GM08714 (cell line): ENCODE measurements around the gene ZIC2.
"Not testable (repeated sequence)": the region's sequence is repeated elsewhere in the genome, so short reads cannot be mapped to it uniquely, and the experiment has no call there.

Source experiments
- H3K4me3 ChIP-seq: fragments of 200-500 bp; sonication (Bioruptor generic); 2 replicates; pipeline ENCODE4 v1.5.1; 2014; ENCODE audit warnings: mild to moderate bottlenecking, low read length, inconsistent platforms
- ZNF274 ChIP-seq: IDR thresholded peaks from 2 replicates; pipeline ENCODE4 v1.6.1; 2012; ENCODE audit warnings: mild to moderate bottlenecking, low read depth, low read length

ZIC2 gene

GRCh38 chr13:99993660-99994637, 12.4 kb downstream of the ZIC2 start:
- TF ChIP-seq ZNF274, result no peak
- no peak overlapping the region for H3K4me3 ChIP-seq

DNA sequence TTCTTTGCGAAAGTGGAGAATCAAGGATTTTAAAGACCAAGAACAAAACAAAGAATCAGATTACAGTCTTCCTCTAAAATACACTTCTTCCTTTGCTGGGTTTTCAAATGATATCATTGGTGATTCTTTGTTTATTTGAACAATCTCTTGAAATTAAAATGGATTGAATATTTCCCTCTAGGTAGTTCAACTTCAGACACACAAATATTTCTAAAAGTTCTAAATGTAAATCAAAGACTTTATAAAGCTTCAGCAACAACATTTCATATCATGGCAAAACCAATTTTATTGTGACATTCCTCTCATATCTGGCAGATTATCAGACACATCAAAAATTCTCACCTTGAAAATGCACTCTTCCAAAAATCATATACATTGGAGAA, 13.0 kb downstream of the ZIC2 start:
- TF ChIP-seq ZNF274, result no peak
- no peak overlapping the region for H3K4me3 ChIP-seq

DNA sequence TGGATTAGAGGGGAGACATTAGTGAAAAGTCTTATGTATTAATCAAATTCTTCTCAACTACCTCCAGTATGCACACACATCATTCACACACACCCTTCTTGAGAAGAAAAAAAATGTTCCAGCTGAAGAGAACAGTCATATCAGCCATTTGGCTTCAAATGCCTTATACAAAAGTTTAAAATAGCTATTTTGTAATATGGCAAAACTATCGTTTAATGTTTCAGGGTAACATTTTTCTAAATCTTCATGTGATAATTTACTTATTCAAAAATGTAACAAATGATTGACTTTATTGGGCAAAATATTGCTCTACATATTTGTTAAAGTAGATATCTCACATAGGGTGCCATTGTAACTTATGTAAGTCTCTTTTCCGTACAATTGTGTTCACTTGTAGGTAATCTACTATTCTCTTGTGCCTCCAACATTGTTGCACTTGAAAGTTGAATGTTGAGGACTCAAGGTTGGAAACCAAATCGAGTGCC, 13.6 kb downstream of the ZIC2 start:
- no peak overlapping the region for H3K4me3 ChIP-seq

GRCh38 chr13:99995589-99996380, 14.2 kb downstream of the ZIC2 start:
- no peak for TF ChIP-seq ZNF274
- H3K4me3 ChIP-seq, result no peak overlapping the region

More for the DNA sequence above, 13.6 kb downstream of the ZIC2 start:
- TF ChIP-seq ZNF274, result no peak

DNA sequence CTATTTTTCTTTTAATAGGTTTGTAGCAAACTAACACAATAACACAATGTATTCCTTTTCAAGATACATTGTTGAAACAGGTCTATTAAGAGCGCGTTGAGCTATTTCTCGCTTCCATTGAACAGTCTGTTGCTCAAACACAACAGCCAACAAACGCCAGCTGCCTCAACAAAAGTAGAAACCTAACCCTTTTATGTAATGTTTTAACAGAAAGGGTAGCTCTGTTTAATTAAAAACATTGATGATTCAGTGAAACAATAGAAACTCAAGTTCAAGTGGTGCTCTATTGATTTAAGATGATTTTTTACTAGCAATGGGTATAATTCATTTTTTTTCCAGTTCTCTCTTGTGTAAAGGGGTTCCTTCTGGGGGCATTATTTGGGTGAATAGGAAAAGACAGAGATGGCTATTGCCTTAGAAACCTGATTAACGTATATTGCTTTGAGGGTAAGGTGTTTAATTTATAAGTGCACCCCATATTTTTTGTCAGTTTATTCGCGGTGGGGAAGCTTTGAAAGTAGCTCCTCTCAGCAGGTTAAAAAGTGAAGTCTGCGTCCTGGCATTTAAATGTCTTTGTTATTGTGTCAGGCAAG, 14.9 kb downstream of the ZIC2 start:
- H3K4me3 ChIP-seq, result no peak overlapping the region
- no peak for TF ChIP-seq ZNF274

GRCh38 chr13:99997702-99998214, 16.2 kb downstream of the ZIC2 start:
- no peak for TF ChIP-seq ZNF274
- H3K4me3 ChIP-seq, result no peak overlapping the region

DNA sequence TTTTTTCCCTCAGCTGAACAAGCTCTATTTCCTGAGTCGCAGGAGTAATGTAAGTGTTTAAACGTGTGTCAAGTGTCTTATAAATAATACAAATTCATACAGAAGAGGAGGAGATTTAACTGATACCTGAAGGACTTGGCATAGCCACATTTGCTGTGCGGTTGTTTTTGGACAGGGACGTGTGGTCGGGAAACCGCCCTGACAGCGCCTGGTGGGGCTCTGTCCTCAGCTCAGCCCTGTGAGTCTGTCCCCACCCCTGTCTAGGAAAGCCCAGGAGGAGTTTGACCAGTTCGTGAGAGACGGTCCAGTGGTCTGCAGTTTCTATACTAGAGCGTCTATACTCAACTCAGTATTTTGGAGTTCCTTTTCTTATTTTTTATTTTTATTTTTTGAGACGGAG, 16.7 kb downstream of the ZIC2 start:
- H3K4me3 ChIP-seq, result no peak overlapping the region
- no peak for TF ChIP-seq ZNF274

DNA sequence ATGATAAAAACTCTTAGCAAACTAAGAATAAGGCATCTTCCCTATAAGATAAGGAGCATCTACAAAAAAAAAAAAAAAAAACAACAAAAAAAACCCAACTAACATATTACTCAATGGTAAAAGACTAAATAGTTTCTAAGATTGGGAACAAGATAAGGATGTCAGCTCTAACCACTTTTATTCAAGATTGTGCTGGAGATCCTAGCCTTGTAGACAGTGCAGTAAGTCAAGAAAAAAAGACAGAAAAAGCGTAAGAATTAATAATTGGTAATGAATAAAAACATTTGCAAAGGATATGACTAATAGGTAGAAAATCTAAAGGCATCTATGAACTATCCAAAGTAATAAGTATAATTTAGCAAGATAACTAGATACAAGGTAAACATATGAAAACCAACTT, 33.0 kb downstream of the ZIC2 start:
- no peak for TF ChIP-seq ZNF274
- no peak overlapping the region for H3K4me3 ChIP-seq

DNA sequence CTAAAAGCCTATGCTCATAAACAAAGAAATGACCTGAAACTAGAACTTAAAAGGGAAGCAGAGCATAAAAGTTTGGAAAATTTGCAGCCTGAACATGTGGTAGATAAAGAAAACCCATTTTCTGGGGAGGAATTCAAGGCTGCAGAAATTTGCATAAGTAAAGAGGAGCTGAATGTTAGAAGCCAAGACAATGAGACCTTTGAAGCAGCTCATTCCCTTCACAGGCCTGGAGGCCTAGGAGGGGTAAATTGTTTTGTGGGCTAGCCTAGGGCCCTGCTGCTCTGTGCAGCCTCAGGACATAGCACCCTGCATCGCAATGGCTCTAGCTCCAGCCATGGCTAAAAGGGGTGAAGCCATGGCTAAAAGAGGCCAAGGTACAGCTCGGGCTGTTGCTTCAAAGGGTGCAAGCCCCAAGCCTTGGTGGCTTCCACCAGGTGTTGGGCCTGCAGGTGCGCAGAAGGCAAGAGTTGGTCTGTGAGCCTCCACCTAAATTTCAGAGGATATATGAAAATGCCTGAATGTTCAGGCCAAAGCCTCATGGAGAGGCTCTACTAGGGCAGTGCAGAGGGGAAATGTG, 38.3 kb downstream of the ZIC2 start:
- TF ChIP-seq ZNF274, result no peak
- no peak overlapping the region for H3K4me3 ChIP-seq

- no peak for TF ChIP-seq ZNF274
- H3K4me3 ChIP-seq, result no peak overlapping the region
Measured at GRCh38 chr13:100022798-100023197, 41.2 kb downstream of the ZIC2 start.

DNA sequence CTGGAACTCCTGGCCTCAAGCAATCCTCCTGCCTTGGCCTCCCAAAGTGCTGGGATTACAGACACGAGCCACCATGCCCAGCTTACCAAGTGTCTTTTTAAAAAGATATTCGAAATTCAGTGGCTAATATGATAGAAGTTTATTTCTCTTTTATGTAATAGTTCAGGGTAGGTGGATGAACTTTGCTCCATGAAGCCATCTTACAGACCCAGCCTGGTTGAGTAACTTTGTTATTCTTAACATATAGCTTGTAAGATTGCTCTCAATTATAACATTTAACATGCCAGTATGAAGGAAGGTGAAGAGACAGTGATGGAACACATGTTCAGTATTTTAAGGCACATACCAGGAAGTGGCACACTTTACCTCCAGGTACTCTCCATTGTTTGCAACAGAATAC, 42.4 kb downstream of the ZIC2 start:
- TF ChIP-seq ZNF274, result no peak
- no peak overlapping the region for H3K4me3 ChIP-seq

- TF ChIP-seq ZNF274, result no peak
- H3K4me3 ChIP-seq, result no peak overlapping the region
Measured at GRCh38 chr13:100029933-100030332, 48.3 kb downstream of the ZIC2 start.

GRCh38 chr13:100032642-100033041, 51.1 kb downstream of the ZIC2 start:
- not testable (repeated sequence) for H3K4me3 ChIP-seq

DNA sequence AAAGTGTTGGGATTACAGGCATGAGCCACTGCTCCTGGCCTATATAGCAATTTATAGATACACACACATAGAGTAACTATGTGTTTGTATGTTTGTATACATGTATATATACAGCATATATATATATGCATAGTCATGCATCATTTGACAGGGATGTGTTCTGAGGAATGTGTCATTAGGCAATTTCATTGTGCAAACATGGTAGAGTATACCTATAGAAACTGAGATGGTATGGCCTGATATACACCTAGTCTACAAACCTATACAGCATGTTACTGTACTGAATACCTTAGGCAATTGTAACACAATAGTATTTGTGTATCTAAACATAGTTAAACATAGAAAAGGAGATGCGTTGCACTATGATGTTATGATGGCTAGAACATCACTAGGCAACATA, 54.4 kb downstream of the ZIC2 start:
- TF ChIP-seq ZNF274, result no peak

More for the DNA sequence above, 54.4 kb downstream of the ZIC2 start:
- no peak overlapping the region for H3K4me3 ChIP-seq
